ENCODE results near the gene TYW3.

GRCh38 chr1:74690909-74691308 is 42.0 kb upstream of the TYW3 start:
- TF ChIP-seq EZH2 (IDR thresholded peaks at IDR 0.05; ENCODE audit: borderline replicate concordance, low read depth, low read length, poor library complexity, severe bottlenecking): no peak
- TF ChIP-seq CTCF (conservative IDR thresholded peaks at IDR 0.05; ENCODE audit: low read depth, low read length): no peak
